SK-N-SH treated with all-trans-retinoic acid at 6 μM for 48 hours (cell line): ENCODE data around the gene ADD1.

Experiments used
- ATAC-seq: fragments of 200-7000 bp; cut with Tn5 transposase; 3 replicates; pipeline ENCODE4 v1.9.1; 2020; ENCODE audit warnings: mild to moderate bottlenecking, moderate library complexity
- BACH2 ChIP-seq: fragments of 250-450 bp; sonication (Bioruptor Pico); IDR thresholded peaks from 2 replicates; pipeline ENCODE4 v1.9.0; 2021; ENCODE audit warnings: mild to moderate bottlenecking, borderline replicate concordance
- CREB5 ChIP-seq: fragments of 250-450 bp; sonication (Bioruptor Pico); IDR thresholded peaks from 2 replicates; pipeline ENCODE4 v1.5.1; 2020; ENCODE audit warnings: low read depth, mild to moderate bottlenecking, moderate library complexity
- CSDC2 ChIP-seq: fragments of 250-450 bp; sonication (Bioruptor Pico); IDR thresholded peaks from 2 replicates; pipeline ENCODE4 v1.5.0; 2020; ENCODE audit warnings: mild to moderate bottlenecking, moderate library complexity
- ISL1 ChIP-seq: fragments of 250-450 bp; sonication (Bioruptor Pico); IDR thresholded peaks from 2 replicates; pipeline ENCODE4 v2.1.2; 2022; ENCODE audit warnings: mild to moderate bottlenecking, moderate library complexity
- OSR1 ChIP-seq: fragments of 250-450 bp; sonication (Bioruptor Pico); IDR thresholded peaks from 2 replicates; pipeline ENCODE4 v1.8.0; 2022; ENCODE audit warnings: moderate library complexity, mild to moderate bottlenecking, inconsistent platforms
- PATZ1 ChIP-seq: fragments of 250-450 bp; sonication (Bioruptor Pico); IDR thresholded peaks from 2 replicates; pipeline ENCODE4 v1.8.0; 2020; ENCODE audit warnings: mild to moderate bottlenecking, moderate library complexity, borderline replicate concordance
- PPARA ChIP-seq: fragments of 250-450 bp; sonication (Bioruptor Pico); IDR thresholded peaks from 2 replicates; pipeline ENCODE4 v1.5.0; 2020; ENCODE audit warnings: mild to moderate bottlenecking, borderline replicate concordance
- SNAI2 ChIP-seq: fragments of 250-450 bp; sonication (Bioruptor Pico); IDR thresholded peaks from 2 replicates; pipeline ENCODE4 v1.5.0; 2020; ENCODE audit warnings: mild to moderate bottlenecking, moderate library complexity
- TOX ChIP-seq: fragments of 250-450 bp; sonication (Bioruptor Pico); IDR thresholded peaks from 2 replicates; pipeline ENCODE4 v1.8.0; 2021; ENCODE audit warnings: mild to moderate bottlenecking, moderate library complexity, borderline replicate concordance
- TSHZ2 ChIP-seq: fragments of 250-450 bp; sonication (Bioruptor Pico); IDR thresholded peaks from 2 replicates; pipeline ENCODE4 v1.5.0; 2020; ENCODE audit warnings: mild to moderate bottlenecking, moderate library complexity
- ZC3H10 ChIP-seq: fragments of 250-450 bp; sonication (Bioruptor Pico); IDR thresholded peaks from 2 replicates; pipeline ENCODE4 v1.5.1; 2021; ENCODE audit warnings: mild to moderate bottlenecking, moderate library complexity
- ZFP30 ChIP-seq: fragments of 450-650 bp; formaldehyde crosslinking; IDR thresholded peaks from 2 replicates; pipeline ENCODE4 v1.5.0; 2022; ENCODE audit warnings: mild to moderate bottlenecking, moderate library complexity
- ZNF565 ChIP-seq: fragments of 450-650 bp; formaldehyde crosslinking; conservative IDR thresholded peaks from 2 replicates; pipeline ENCODE4 v1.5.0; 2020; ENCODE audit warnings: low read depth, mild to moderate bottlenecking, moderate library complexity
- ZNF70 ChIP-seq: fragments of 450-650 bp; formaldehyde crosslinking; IDR thresholded peaks from 2 replicates; pipeline ENCODE4 v1.5.0; 2020; ENCODE audit warnings: mild to moderate bottlenecking, moderate library complexity
- ZNF8 ChIP-seq: fragments of 450-650 bp; formaldehyde crosslinking; IDR thresholded peaks from 2 replicates; pipeline ENCODE4 v1.5.0; 2020; ENCODE audit warnings: mild to moderate bottlenecking, moderate library complexity
- TF ChIP-seq, protein P1 (sequence below): fragments of 250-450 bp; sonication (Bioruptor Pico); IDR thresholded peaks from 2 replicates; pipeline ENCODE4 v1.8.0; 2021; ENCODE audit warnings: low read depth, mild to moderate bottlenecking, moderate library complexity, borderline replicate concordance
- TF ChIP-seq, protein P2 (sequence below): fragments of 250-450 bp; sonication (Bioruptor Pico); IDR thresholded peaks from 2 replicates; pipeline ENCODE4 v1.5.1; 2021; ENCODE audit warnings: mild to moderate bottlenecking, moderate library complexity

Gene ADD1

GRCh38 chr4:2835978-2836377, 7.7 kb upstream of the ADD1 start:
- ATAC-seq = no peak
- TF ChIP-seq CREB5 (CRISPR knock-in tag) (no peak), TSHZ2 (CRISPR knock-in tag) (no peak), PPARA (no peak), CSDC2 (CRISPR knock-in tag) (no peak), ZFP30 (CRISPR knock-in tag) (no peak), ISL1 (CRISPR knock-in tag) (no peak), PATZ1 (CRISPR knock-in tag) (no peak), BACH2 (CRISPR knock-in tag) (no peak), ZNF565 (CRISPR knock-in tag) (no peak), TOX (CRISPR knock-in tag) (no peak)
- TF ChIP-seq, protein P1, sequence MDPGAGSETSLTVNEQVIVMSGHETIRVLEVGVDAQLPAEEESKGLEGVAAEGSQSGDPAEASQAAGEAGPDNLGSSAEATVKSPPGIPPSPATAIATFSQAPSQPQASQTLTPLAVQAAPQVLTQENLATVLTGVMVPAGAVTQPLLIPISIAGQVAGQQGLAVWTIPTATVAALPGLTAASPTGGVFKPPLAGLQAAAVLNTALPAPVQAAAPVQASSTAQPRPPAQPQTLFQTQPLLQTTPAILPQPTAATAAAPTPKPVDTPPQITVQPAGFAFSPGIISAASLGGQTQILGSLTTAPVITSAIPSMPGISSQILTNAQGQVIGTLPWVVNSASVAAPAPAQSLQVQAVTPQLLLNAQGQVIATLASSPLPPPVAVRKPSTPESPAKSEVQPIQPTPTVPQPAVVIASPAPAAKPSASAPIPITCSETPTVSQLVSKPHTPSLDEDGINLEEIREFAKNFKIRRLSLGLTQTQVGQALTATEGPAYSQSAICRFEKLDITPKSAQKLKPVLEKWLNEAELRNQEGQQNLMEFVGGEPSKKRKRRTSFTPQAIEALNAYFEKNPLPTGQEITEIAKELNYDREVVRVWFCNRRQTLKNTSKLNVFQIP = no peak

- no peak for ATAC-seq
- TF ChIP-seq OSR1 (CRISPR knock-in tag) (no peak), SNAI2 (CRISPR knock-in tag) (no peak), PATZ1 (CRISPR knock-in tag) (no peak), CREB5 (CRISPR knock-in tag) (no peak), BACH2 (CRISPR knock-in tag) (no peak), TSHZ2 (CRISPR knock-in tag) (no peak), ZNF8 (no peak), ZNF70 (CRISPR knock-in tag) (no peak), ZC3H10 (CRISPR knock-in tag) (no peak)
- TF ChIP-seq, protein P2, sequence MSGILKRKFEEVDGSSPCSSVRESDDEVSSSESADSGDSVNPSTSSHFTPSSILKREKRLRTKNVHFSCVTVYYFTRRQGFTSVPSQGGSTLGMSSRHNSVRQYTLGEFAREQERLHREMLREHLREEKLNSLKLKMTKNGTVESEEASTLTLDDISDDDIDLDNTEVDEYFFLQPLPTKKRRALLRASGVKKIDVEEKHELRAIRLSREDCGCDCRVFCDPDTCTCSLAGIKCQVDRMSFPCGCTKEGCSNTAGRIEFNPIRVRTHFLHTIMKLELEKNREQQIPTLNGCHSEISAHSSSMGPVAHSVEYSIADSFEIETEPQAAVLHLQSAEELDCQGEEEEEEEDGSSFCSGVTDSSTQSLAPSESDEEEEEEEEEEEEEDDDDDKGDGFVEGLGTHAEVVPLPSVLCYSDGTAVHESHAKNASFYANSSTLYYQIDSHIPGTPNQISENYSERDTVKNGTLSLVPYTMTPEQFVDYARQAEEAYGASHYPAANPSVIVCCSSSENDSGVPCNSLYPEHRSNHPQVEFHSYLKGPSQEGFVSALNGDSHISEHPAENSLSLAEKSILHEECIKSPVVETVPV (CRISPR knock-in tag) = no peak
- TF ChIP-seq, protein P1 = no peak
Observed at GRCh38 chr4:2836391-2836859, 7.2 kb upstream of the ADD1 start.
